ENCODE measurements around the gene GFOD2. TPM values are rescaled to one million over a fixed set of nuclear protein-coding genes. Genes with fewer than 3 reads are reported as not detected.

Gene GFOD2
- total and polyA plus RNA-seq, 2 donors (not counting 3 experiments of a cell fraction or from before 2014, with no cell fraction given), result 38.1 to 47.5 TPM

- Histone ChIP-seq H3K4me3 (replicated peaks in 1 of 3; ENCODE audit: insufficient read depth in 1 of 3, low read depth in 1 of 3, low read length in 3 of 3) (no peak overlapping the region), H2AFZ (ENCODE audit: low read depth, low read length) (no peak overlapping the region), H4K20me1 (replicated peaks; ENCODE audit: control insufficient read depth, extremely low read depth, insufficient read depth, low read length) (no peaks in the 10 kb centered on the region), H3K36me3 (ENCODE audit: control insufficient read depth in 2 of 2, extremely low read depth in 1 of 2, insufficient read depth in 2 of 2, low read length in 2 of 2) (no peaks in the 10 kb centered on the region), H3K4me1 (ENCODE audit: control insufficient read depth, extremely low read depth, insufficient read depth, low read length) (peaks cover 8% of the 10 kb centered on the region), H3K9ac (replicated peaks; ENCODE audit: extremely low read depth, insufficient read depth, low read length) (no peak overlapping the region), H3K9me1 (replicated peaks; ENCODE audit: control insufficient read depth, extremely low read depth, insufficient read depth, low read length) (no peaks in the 10 kb centered on the region), H3K27ac (ENCODE audit: insufficient read depth, low read depth, low read length) (no peak overlapping the region), H3K79me2 (ENCODE audit: control insufficient read depth, insufficient read depth, low read length) (no peaks in the 10 kb centered on the region), H3K27me3 (ENCODE audit: control insufficient read depth in 2 of 2, insufficient read depth in 2 of 2, low read length in 2 of 2) (peaks cover 29 to 30% of the 10 kb centered on the region in 2 experiments), H3K9me3 (replicated peaks; ENCODE audit: control insufficient read depth, insufficient read depth, low read length) (no peaks in the 10 kb centered on the region), H3K4me2 (ENCODE audit: insufficient read depth, low read length) (no peak overlapping the region)
- dilution Hi-C loops (cut with MboI; ENCODE audit: extremely low pct_ligation_motif_present, low sequenced_read_pairs) (no loop called here), intact Hi-C loops (cut with micrococcal nuclease) (no loop called here)
- POLR2A ChIA-PET, result no interaction called here
- FAIRE-seq (no peak), DNase-seq (ENCODE audit: low read depth, low spot score) (no peak)
- TF ChIP-seq CTCF (IDR thresholded peaks at IDR 0.05; ENCODE audit: extremely low read depth in 1 of 2, insufficient read depth in 1 of 2, low read depth in 1 of 2, low read length in 2 of 2) (no peak), POLR2A (IDR thresholded peaks at IDR 0.05; ENCODE audit: low read depth, low read length) (no peak), EZH2 (IDR thresholded peaks at IDR 0.05; ENCODE audit: borderline replicate concordance, low read depth, low read length, severe bottlenecking) (no peak), JUN (IDR thresholded peaks at IDR 0.05; ENCODE audit: borderline replicate concordance, insufficient read depth, insufficient read length, low read depth) (no peak), POLR2AphosphoS5 (IDR thresholded peaks at IDR 0.05; ENCODE audit: insufficient read depth, low read depth, low read length) (no peak), GATA2 (IDR thresholded peaks at IDR 0.05; ENCODE audit: insufficient read depth, insufficient read length, low read depth, low read length) (no peak), MYC (IDR thresholded peaks at IDR 0.05; ENCODE audit: low read depth, low read length) (no peak), FOS (IDR thresholded peaks at IDR 0.05; ENCODE audit: borderline replicate concordance, insufficient read depth, low read length) (no peak), MAX (IDR thresholded peaks at IDR 0.05; ENCODE audit: insufficient read depth, insufficient read length) (no peak)
- no TSS peak for BruUV-seq (replicated peaks)
- CTCF ChIA-PET, result interaction anchor here (0.6 to 1.6 kb wide), 2 partner anchors 14 to 133 kb away, joined by 3 to 6 read pairs; no protein-coding TSS in a partner anchor
Measured at GRCh38 chr16:67654403-67654911, 64.7 kb downstream of the GFOD2 start.
